Measurements from ENCODE around the gene NRG3.

Gene NRG3

GRCh38 chr10:82552267-82552666 is 677.3 kb downstream of the NRG3 start:
- Histone ChIP-seq H3K9ac (ENCODE audit: low read depth, low read length) (no peak overlapping the region), H3K4me2 (ENCODE audit: low read length) (no peak overlapping the region), H3K36me3 (ENCODE audit: insufficient read depth, low read length) (no peaks in the 10 kb centered on the region), H3K4me3 (ENCODE audit: low read length) (no peak overlapping the region), H3K9me3 (replicated peaks; ENCODE audit: low read length) (no peaks in the 10 kb centered on the region), H3K4me1 (ENCODE audit: control insufficient read depth, insufficient read depth, low read length) (no peaks in the 10 kb centered on the region), H3K27me3 (ENCODE audit: control insufficient read depth, insufficient read depth, low read length) (no peaks in the 10 kb centered on the region)

- no peaks in the 10 kb centered on the region for H3K36me3 ChIP-seq (ENCODE audit: insufficient read depth, low read length)
- H3K9me3 ChIP-seq (replicated peaks; ENCODE audit: low read length): no peaks in the 10 kb centered on the region
- no peak overlapping the region for H3K9ac ChIP-seq (ENCODE audit: low read depth, low read length)
- H3K4me1 ChIP-seq (ENCODE audit: control insufficient read depth, insufficient read depth, low read length): no peaks in the 10 kb centered on the region
- H3K4me2 ChIP-seq (ENCODE audit: low read length): no peak overlapping the region
- H3K4me3 ChIP-seq (ENCODE audit: low read length): no peak overlapping the region
- H3K27me3 ChIP-seq (ENCODE audit: control insufficient read depth, insufficient read depth, low read length): no peaks in the 10 kb centered on the region
Observed at GRCh38 chr10:82554381-82554780, 679.4 kb downstream of the NRG3 start.

DNA sequence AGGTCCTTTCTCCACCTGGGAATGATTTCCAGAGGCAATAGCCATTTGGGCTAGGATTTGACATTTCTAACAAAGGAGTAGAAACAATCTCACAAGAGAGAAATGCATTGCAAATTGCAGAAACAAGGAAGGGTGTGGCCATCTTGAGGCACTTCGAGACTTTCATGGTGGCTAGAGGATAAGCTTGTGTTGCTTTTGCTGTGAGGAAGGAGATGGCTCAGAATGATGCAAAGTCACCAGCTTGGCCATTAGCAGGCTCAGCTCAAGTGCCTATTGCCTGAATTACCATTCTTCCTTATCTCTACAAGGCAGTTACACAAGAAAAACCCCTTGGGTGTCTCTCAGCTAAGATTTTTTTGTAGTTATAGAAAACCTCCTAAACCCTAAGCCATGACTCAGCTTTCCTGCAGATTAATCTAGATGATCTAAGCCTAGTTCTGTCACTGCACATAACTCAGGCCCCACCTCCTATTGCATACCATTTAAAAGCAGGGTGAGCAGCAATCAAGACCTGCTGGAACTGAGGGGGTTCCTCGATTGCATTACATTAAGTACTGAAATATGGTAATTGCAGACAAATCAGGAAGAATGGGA is 683.1 kb downstream of the NRG3 start:
- no peak overlapping the region for H3K4me3 ChIP-seq (ENCODE audit: low read length)
- H3K36me3 ChIP-seq (ENCODE audit: insufficient read depth, low read length): no peaks in the 10 kb centered on the region
- no peaks in the 10 kb centered on the region for H3K4me1 ChIP-seq (ENCODE audit: control insufficient read depth, insufficient read depth, low read length)
- H3K27me3 ChIP-seq (ENCODE audit: control insufficient read depth, insufficient read depth, low read length): no peaks in the 10 kb centered on the region
- no peak overlapping the region for H3K9ac ChIP-seq (ENCODE audit: low read depth, low read length)
- H3K9me3 ChIP-seq (replicated peaks; ENCODE audit: low read length): no peaks in the 10 kb centered on the region
- H3K4me2 ChIP-seq (ENCODE audit: low read length): no peak overlapping the region

DNA sequence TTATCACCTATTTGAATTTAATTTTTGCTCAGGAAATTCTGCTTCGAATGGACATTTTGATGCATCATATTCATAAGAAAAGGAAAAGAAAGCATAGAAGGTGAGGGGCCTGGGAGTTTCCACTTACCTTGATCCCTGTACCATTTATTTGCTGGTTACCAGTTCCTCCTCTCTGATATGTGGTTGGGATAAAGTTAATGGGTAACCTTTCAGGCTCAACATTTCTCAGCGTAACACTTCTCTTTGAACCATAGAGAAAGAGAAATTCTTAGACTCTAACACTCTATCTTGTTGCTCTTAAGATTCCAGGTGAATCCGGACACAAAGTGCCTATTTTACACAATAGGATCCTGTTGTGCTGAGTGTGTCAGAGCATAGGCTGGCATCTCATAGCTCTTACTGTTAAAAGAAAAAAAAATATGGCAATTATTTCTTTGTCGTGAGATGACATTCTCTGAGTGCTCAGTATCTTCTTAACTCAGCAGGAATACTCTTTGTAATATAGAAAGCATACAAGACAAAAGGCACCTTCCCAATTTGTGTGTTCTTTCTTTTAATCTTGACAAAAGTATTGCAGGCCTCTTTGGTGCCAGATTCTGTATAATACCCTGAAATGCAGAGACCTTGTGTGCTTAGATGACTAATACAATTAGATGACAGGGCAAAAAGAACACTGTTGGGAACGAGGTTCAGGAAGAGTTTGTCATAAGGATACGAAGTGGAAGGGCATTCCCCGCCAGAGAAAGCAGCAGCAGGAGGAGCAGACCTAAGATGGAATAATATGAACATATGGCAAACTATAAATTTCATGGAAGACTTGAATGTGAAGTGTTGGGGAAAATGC is 689.6 kb downstream of the NRG3 start:
- Histone ChIP-seq H3K9ac (ENCODE audit: low read depth, low read length) (no peak overlapping the region), H3K36me3 (ENCODE audit: insufficient read depth, low read length) (no peaks in the 10 kb centered on the region), H3K4me2 (ENCODE audit: low read length) (no peak overlapping the region), H3K4me1 (ENCODE audit: control insufficient read depth, insufficient read depth, low read length) (no peaks in the 10 kb centered on the region), H3K27me3 (ENCODE audit: control insufficient read depth, insufficient read depth, low read length) (no peaks in the 10 kb centered on the region), H3K9me3 (replicated peaks; ENCODE audit: low read length) (no peaks in the 10 kb centered on the region), H3K4me3 (ENCODE audit: low read length) (no peak overlapping the region)

GRCh38 chr10:82565197-82565575 is 690.2 kb downstream of the NRG3 start:
- no peak overlapping the region for H3K9ac ChIP-seq (ENCODE audit: low read depth, low read length)
- no peaks in the 10 kb centered on the region for H3K9me3 ChIP-seq (replicated peaks; ENCODE audit: low read length)
- H3K27me3 ChIP-seq (ENCODE audit: control insufficient read depth, insufficient read depth, low read length): no peaks in the 10 kb centered on the region
- no peak overlapping the region for H3K4me3 ChIP-seq (ENCODE audit: low read length)
- H3K36me3 ChIP-seq (ENCODE audit: insufficient read depth, low read length): no peaks in the 10 kb centered on the region
- H3K4me2 ChIP-seq (ENCODE audit: low read length): no peak overlapping the region
- H3K4me1 ChIP-seq (ENCODE audit: control insufficient read depth, insufficient read depth, low read length): no peaks in the 10 kb centered on the region

- no peaks in the 10 kb centered on the region for H3K4me1 ChIP-seq (ENCODE audit: control insufficient read depth, insufficient read depth, low read length)
- H3K9me3 ChIP-seq (replicated peaks; ENCODE audit: low read length): no peaks in the 10 kb centered on the region
- no peak overlapping the region for H3K9ac ChIP-seq (ENCODE audit: low read depth, low read length)
- H3K4me3 ChIP-seq (ENCODE audit: low read length): no peak overlapping the region
- no peaks in the 10 kb centered on the region for H3K27me3 ChIP-seq (ENCODE audit: control insufficient read depth, insufficient read depth, low read length)
- H3K36me3 ChIP-seq (ENCODE audit: insufficient read depth, low read length): no peaks in the 10 kb centered on the region
- H3K4me2 ChIP-seq (ENCODE audit: low read length): no peak overlapping the region
Observed at GRCh38 chr10:82572744-82573143, 697.8 kb downstream of the NRG3 start.

GRCh38 chr10:82574081-82574480 is 699.1 kb downstream of the NRG3 start:
- no peak overlapping the region for H3K4me2 ChIP-seq (ENCODE audit: low read length)
- no peaks in the 10 kb centered on the region for H3K4me1 ChIP-seq (ENCODE audit: control insufficient read depth, insufficient read depth, low read length)
- no peaks in the 10 kb centered on the region for H3K36me3 ChIP-seq (ENCODE audit: insufficient read depth, low read length)
- no peaks in the 10 kb centered on the region for H3K9me3 ChIP-seq (replicated peaks; ENCODE audit: low read length)
- H3K4me3 ChIP-seq (ENCODE audit: low read length): no peak overlapping the region
- H3K27me3 ChIP-seq (ENCODE audit: control insufficient read depth, insufficient read depth, low read length): no peaks in the 10 kb centered on the region
- H3K9ac ChIP-seq (ENCODE audit: low read depth, low read length): no peak overlapping the region

DNA sequence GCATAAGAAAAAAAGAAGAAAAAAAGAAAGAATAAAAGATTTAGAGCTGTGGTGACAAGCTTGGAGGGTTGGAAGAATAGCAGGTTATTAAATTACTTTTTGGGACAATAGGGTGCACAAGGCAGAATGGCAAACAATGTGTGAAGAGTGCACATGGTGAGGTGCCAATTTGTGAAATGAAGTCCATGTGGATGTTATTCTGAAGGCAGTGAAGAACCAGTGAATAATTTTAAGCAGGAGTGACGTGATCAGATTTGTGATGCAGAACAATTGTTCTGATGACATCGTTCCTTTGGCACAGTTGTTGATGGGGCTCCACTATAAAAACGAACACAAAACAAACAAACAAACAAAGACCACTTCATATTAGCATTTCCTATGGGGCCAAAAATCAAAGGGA is 700.3 kb downstream of the NRG3 start:
- H3K36me3 ChIP-seq (ENCODE audit: insufficient read depth, low read length): no peaks in the 10 kb centered on the region
- H3K9me3 ChIP-seq (replicated peaks; ENCODE audit: low read length): no peaks in the 10 kb centered on the region
- no peaks in the 10 kb centered on the region for H3K27me3 ChIP-seq (ENCODE audit: control insufficient read depth, insufficient read depth, low read length)
- H3K9ac ChIP-seq (ENCODE audit: low read depth, low read length): no peak overlapping the region
- no peaks in the 10 kb centered on the region for H3K4me1 ChIP-seq (ENCODE audit: control insufficient read depth, insufficient read depth, low read length)
- H3K4me2 ChIP-seq (ENCODE audit: low read length): no peak overlapping the region
- no peak overlapping the region for H3K4me3 ChIP-seq (ENCODE audit: low read length)

DNA sequence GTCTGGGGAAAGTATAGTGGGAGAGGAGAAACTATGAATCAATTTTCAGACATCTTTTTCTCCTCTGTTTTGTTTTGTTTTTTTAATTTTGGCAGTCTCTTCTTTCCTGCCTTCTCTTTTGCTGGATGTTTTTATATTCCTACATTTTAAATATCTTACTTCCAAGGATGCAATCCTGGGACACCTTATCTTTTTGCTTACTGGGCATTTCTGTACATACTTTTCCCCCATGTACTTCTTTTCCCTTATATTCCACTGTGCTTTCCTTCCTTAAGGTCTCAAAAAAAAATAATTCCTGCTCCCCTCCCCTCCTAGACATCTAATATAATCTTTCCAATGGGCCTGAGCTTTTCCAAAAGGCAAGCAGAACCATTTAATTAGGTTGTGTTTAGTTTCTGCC is 701.1 kb downstream of the NRG3 start:
- Histone ChIP-seq H3K4me1 (ENCODE audit: control insufficient read depth, insufficient read depth, low read length) (no peaks in the 10 kb centered on the region), H3K9me3 (replicated peaks; ENCODE audit: low read length) (no peaks in the 10 kb centered on the region), H3K4me2 (ENCODE audit: low read length) (no peak overlapping the region), H3K36me3 (ENCODE audit: insufficient read depth, low read length) (no peaks in the 10 kb centered on the region), H3K9ac (ENCODE audit: low read depth, low read length) (no peak overlapping the region), H3K4me3 (ENCODE audit: low read length) (no peak overlapping the region), H3K27me3 (ENCODE audit: control insufficient read depth, insufficient read depth, low read length) (no peaks in the 10 kb centered on the region)

GRCh38 chr10:82581940-82582339 is 706.9 kb downstream of the NRG3 start:
- Histone ChIP-seq H3K9me3 (replicated peaks; ENCODE audit: low read length) (no peaks in the 10 kb centered on the region), H3K36me3 (ENCODE audit: insufficient read depth, low read length) (no peaks in the 10 kb centered on the region), H3K4me1 (ENCODE audit: control insufficient read depth, insufficient read depth, low read length) (no peaks in the 10 kb centered on the region), H3K9ac (ENCODE audit: low read depth, low read length) (no peak overlapping the region), H3K27me3 (ENCODE audit: control insufficient read depth, insufficient read depth, low read length) (no peaks in the 10 kb centered on the region), H3K4me3 (ENCODE audit: low read length) (no peak overlapping the region), H3K4me2 (ENCODE audit: low read length) (no peak overlapping the region)

- Histone ChIP-seq H3K4me3 (ENCODE audit: low read length) (no peak overlapping the region), H3K4me2 (ENCODE audit: low read length) (no peak overlapping the region), H3K4me1 (ENCODE audit: control insufficient read depth, insufficient read depth, low read length) (no peaks in the 10 kb centered on the region), H3K9ac (ENCODE audit: low read depth, low read length) (no peak overlapping the region), H3K27me3 (ENCODE audit: control insufficient read depth, insufficient read depth, low read length) (no peaks in the 10 kb centered on the region), H3K36me3 (ENCODE audit: insufficient read depth, low read length) (no peaks in the 10 kb centered on the region), H3K9me3 (replicated peaks; ENCODE audit: low read length) (peaks cover 8% of the 10 kb centered on the region)
Observed at GRCh38 chr10:82591421-82591820, 716.4 kb downstream of the NRG3 start.

GRCh38 chr10:82597840-82598239 is 722.8 kb downstream of the NRG3 start:
- H3K27me3 ChIP-seq (ENCODE audit: control insufficient read depth, insufficient read depth, low read length): no peaks in the 10 kb centered on the region

More at GRCh38 chr10:82597840-82598239, 722.8 kb downstream of the NRG3 start:
- Histone ChIP-seq H3K4me3 (ENCODE audit: low read length) (no peak overlapping the region), H3K9me3 (replicated peaks; ENCODE audit: low read length) (no peaks in the 10 kb centered on the region), H3K9ac (ENCODE audit: low read depth, low read length) (no peak overlapping the region), H3K4me2 (ENCODE audit: low read length) (no peak overlapping the region), H3K36me3 (ENCODE audit: insufficient read depth, low read length) (no peaks in the 10 kb centered on the region), H3K4me1 (ENCODE audit: control insufficient read depth, insufficient read depth, low read length) (no peaks in the 10 kb centered on the region)

Data from skeletal muscle satellite cell (primary cell).